Stomach smooth muscle (tissue), 2 donors: ENCODE measurements around the gene RNF34.

Experiments used
- H3K27ac ChIP-seq: one replicate; pipeline ENCODE4 v1.7.0; 2013; ENCODE audit warnings: mild to moderate bottlenecking, low read length, inconsistent platforms
- H3K27me3 ChIP-seq, 2 donors: one replicate each; pipeline ENCODE4 v1.7.0; 2013; ENCODE audit warnings: low read length in 2 of 2; ENCODE audit not compliant: insufficient read depth in 2 of 2, control insufficient read depth in 1 of 2
- H3K36me3 ChIP-seq, 2 donors: one replicate each; pipeline ENCODE4 v1.7.0; 2013; ENCODE audit warnings: low read length in 2 of 2; ENCODE audit not compliant: control insufficient read depth in 2 of 2, insufficient read depth in 2 of 2
- H3K4me1 ChIP-seq: one replicate; pipeline ENCODE4 v1.7.0; 2013; ENCODE audit warnings: low read length; ENCODE audit not compliant: control insufficient read depth, insufficient read depth
- H3K4me3 ChIP-seq, 2 donors: one replicate each; pipeline ENCODE4 v1.7.0; 2013; ENCODE audit warnings: low read length in 2 of 2
- H3K9ac ChIP-seq, 2 donors: one replicate each; pipeline ENCODE4 v1.7.0; 2013; ENCODE audit warnings: low read length in 2 of 2, mild to moderate bottlenecking in 1 of 2
- H3K9me3 ChIP-seq, 2 donors: one replicate each; pipeline ENCODE4 v1.7.0; 2013; ENCODE audit warnings: low read length in 2 of 2; ENCODE audit not compliant: control insufficient read depth in 2 of 2
- donor health status: healthy.
- donor health status: Pancreatic carcinoma.

RNF34 gene

DNA sequence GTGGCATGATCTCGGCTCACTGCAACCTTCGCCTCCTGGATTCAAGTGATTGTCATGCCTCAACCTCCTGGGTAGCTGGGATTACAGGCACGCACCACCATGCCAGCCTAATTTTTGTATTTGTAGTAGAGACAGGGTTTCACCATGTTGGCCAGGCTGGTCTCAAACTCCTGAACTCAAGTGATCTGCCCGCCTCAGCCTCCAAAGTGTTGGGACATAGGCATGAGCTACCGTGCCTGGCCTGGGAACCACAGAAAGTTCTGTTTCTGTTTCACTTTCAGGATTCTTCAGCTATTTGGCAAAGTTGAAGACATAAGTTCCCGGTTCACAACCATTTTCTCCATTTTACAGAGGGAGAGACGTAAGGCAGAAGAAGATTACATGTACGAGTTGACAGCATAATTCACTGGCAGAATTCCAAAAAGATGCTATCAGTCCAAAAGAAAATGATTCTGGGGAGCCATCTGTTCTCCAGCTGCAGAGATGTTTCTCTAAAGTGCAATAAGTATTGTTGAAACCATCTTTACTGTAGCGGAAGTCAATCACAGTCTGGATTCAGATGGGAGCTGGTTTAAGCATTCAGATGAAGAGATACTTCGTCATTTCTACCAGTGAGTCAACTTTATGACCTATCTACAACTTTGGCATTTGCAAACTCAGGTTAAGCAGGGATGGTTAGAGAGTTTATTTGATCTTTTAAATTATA, 8.1 kb upstream of the RNF34 start:
- Histone ChIP-seq H3K36me3 (no peaks in the 10 kb centered on the region), H3K4me1 (no peaks in the 10 kb centered on the region), H3K9ac (no peak overlapping the region), H3K27me3 (no peaks in the 10 kb centered on the region), H3K27ac (no peak overlapping the region), H3K9me3 (no peaks in the 10 kb centered on the region), H3K4me3 (peak overlapping the region in 1 of 2 donors; percentile 0)

GRCh38 chr12:121392325-121392716, 7.6 kb upstream of the RNF34 start:
- Histone ChIP-seq H3K36me3 (no peaks in the 10 kb centered on the region), H3K27ac (no peak overlapping the region), H3K9me3 (no peaks in the 10 kb centered on the region), H3K4me1 (no peaks in the 10 kb centered on the region), H3K27me3 (no peaks in the 10 kb centered on the region), H3K4me3 (peak overlapping the region in 1 of 2 donors; percentile 0), H3K9ac (no peak overlapping the region)

DNA sequence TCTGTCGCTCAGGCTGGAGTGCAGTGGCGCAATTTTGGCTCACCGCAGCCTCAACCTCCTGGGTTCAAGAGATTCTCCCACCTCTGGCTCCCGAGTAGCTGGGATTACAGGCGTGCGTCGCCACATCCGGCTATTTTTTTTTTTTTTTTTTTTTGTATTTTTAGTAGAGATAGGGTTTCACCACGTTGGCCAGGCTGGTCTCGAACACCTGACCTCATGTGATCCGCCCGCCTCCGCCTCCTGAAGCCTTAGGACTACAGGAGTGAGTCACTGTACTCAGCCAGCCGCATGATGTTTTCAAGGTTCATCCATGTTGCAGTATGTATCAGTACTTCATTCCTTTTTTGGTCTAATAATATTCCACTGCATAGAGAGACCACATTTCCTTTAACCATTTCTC, 2.4 kb upstream of the RNF34 start:
- H3K9me3 ChIP-seq = no peaks in the 10 kb centered on the region
- H3K27me3 ChIP-seq = no peaks in the 10 kb centered on the region
- H3K27ac ChIP-seq = no peak overlapping the region
- H3K4me1 ChIP-seq = peaks cover 11% of the 10 kb centered on the region
- H3K36me3 ChIP-seq = no peaks in the 10 kb centered on the region
- H3K4me3 ChIP-seq = no peak overlapping the region
- H3K9ac ChIP-seq = no peak overlapping the region

DNA sequence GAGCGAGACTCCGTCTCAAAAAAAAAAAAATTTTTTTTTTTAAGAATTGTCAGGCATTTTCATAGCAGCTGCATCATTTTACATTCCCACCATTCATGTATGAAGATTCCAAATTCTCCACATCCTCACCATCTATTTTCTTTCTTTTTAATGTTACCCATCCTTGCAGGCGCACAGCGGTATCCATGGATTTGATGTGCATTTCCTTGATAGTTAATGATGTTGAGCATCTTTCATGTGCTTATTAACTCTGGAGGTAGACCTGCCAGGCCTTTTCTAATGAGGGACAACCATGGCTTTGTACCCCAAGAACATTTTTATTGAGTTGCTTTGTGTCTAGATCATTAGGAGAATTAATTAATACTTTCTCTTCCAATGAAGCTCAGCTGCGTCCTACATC, 1.6 kb upstream of the RNF34 start:
- no peak overlapping the region for H3K27ac ChIP-seq
- no peaks in the 10 kb centered on the region for H3K27me3 ChIP-seq
- no peak overlapping the region for H3K4me3 ChIP-seq
- H3K36me3 ChIP-seq = no peaks in the 10 kb centered on the region
- no peak overlapping the region for H3K9ac ChIP-seq
- H3K9me3 ChIP-seq = no peaks in the 10 kb centered on the region
- peaks cover 11% of the 10 kb centered on the region for H3K4me1 ChIP-seq

DNA sequence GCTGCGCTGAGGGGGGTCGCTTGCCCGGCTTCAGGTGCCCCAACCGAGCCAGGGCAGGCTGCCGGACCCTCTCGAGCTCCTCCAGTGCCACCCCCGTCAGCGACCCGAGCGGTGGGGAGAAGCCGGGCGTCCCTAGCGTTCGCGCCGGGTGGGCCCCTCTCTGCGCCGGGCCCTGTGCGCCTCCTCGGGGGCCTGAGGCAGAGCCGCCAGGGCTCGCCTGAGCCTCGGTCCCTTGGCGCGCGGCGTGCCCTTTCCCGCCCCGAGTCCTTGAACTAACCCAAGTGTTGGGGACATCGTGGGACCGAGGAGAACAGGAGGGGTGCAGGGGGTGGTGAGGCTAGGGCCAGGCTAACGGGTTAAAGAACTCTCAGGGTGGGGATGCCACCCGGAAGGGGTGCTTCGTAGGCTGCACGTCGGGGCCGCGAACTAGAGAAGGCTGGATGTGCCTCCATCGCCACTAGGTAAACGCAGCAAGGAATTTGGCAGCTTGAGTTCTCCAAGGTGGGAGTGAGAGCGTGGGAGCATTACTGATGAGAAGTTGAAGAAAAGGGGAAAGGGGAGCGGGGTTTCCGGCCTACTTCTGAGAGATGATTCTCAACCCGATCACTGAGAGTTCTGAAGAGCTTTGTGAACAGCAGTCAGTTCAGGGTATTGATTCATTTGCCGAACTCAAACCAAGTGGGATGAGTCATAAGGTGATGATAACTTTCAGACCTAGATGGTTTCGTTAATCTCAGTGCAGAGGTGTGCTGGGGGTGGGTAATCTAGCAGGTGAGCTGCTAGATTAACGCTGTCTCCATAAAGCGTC, 618 bp downstream of the RNF34 start:
- Histone ChIP-seq H3K27ac (peak overlapping the region; percentile 79), H3K36me3 (no peaks in the 10 kb centered on the region), H3K27me3 (no peaks in the 10 kb centered on the region), H3K9me3 (no peaks in the 10 kb centered on the region), H3K9ac (peak overlapping the region; percentile 65 to 86), H3K4me1 (peaks cover 19% of the 10 kb centered on the region), H3K4me3 (peak overlapping the region; percentile 83 to 92)

DNA sequence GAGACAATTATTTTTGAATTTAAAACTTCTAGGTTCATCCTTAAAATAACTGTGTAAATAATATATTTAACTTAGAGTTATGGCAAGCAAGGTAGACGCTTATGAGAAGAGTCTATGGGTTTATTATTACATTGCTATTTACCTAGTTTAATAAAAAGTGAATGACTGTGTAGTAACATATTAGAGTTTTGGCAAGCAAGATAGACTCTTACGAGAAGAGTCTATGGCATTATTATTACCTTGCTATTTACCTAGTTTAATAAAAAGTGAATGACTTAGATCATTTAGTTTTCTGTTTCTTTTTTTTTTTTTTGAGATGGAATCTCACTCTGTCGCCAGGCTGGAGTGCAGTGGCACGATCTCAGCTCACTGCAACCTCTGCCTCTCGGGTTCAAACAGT, 3.8 kb downstream of the RNF34 start:
- peaks cover 0 to 9% of the 10 kb centered on the region in 2 donors for H3K36me3 ChIP-seq

GRCh38 chr12:121404734-121405133, 4.8 kb downstream of the RNF34 start:
- Histone ChIP-seq H3K9me3 (no peaks in the 10 kb centered on the region), H3K27me3 (no peaks in the 10 kb centered on the region), H3K9ac (no peak overlapping the region), H3K27ac (no peak overlapping the region), H3K4me1 (peaks cover 10% of the 10 kb centered on the region), H3K4me3 (no peak overlapping the region), H3K36me3 (peaks cover 0 to 9% of the 10 kb centered on the region in 2 donors)

More for the DNA sequence above, 3.8 kb downstream of the RNF34 start:
- no peaks in the 10 kb centered on the region for H3K9me3 ChIP-seq
- no peaks in the 10 kb centered on the region for H3K27me3 ChIP-seq
- no peak overlapping the region for H3K9ac ChIP-seq
- H3K27ac ChIP-seq = no peak overlapping the region
- H3K4me1 ChIP-seq = peaks cover 18% of the 10 kb centered on the region
- no peak overlapping the region for H3K4me3 ChIP-seq

- Histone ChIP-seq H3K9me3 (no peaks in the 10 kb centered on the region), H3K4me3 (no peak overlapping the region), H3K36me3 (peaks cover 0 to 9% of the 10 kb centered on the region in 2 donors), H3K4me1 (peaks cover 10% of the 10 kb centered on the region), H3K27ac (no peak overlapping the region), H3K27me3 (no peaks in the 10 kb centered on the region), H3K9ac (no peak overlapping the region)
Measured at GRCh38 chr12:121405211-121405610, 5.3 kb downstream of the RNF34 start.

DNA sequence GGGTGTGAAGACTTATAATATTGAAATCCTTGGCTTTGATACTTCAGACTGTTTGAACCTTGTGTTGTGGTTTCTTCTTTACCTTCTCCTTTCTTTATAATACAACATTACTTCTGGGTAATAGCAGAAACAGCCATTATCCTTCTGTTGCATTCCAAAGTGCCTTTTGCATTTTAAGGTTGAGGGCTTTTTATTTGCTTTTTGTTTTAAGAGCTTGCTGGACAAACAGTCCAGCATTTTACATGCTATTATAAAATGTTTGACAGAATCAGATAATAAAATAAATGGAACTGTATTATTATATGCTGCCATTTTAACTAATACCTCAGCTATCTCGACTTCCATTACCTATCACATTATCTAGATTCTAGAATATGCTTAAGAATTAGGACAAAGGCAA, 14.0 kb downstream of the RNF34 start:
- no peaks in the 10 kb centered on the region for H3K4me1 ChIP-seq
- no peaks in the 10 kb centered on the region for H3K9me3 ChIP-seq
- H3K27me3 ChIP-seq = no peaks in the 10 kb centered on the region
- no peak overlapping the region for H3K4me3 ChIP-seq
- H3K36me3 ChIP-seq = peaks cover 15 to 18% of the 10 kb centered on the region in 2 donors
- no peak overlapping the region for H3K27ac ChIP-seq
- no peak overlapping the region for H3K9ac ChIP-seq

- no peak overlapping the region for H3K27ac ChIP-seq
- H3K9me3 ChIP-seq = no peaks in the 10 kb centered on the region
- no peaks in the 10 kb centered on the region for H3K27me3 ChIP-seq
- H3K36me3 ChIP-seq = peaks cover 32 to 36% of the 10 kb centered on the region in 2 donors
- peaks cover 12% of the 10 kb centered on the region for H3K4me1 ChIP-seq
- no peak overlapping the region for H3K4me3 ChIP-seq
- no peak overlapping the region for H3K9ac ChIP-seq
Measured at GRCh38 chr12:121417847-121418246, 17.9 kb downstream of the RNF34 start.

- Histone ChIP-seq H3K36me3 (peaks cover 34 to 46% of the 10 kb centered on the region in 2 donors), H3K9me3 (no peaks in the 10 kb centered on the region), H3K9ac (no peak overlapping the region), H3K27ac (no peak overlapping the region), H3K4me3 (no peak overlapping the region), H3K4me1 (peaks cover 32% of the 10 kb centered on the region), H3K27me3 (no peaks in the 10 kb centered on the region)
Measured at GRCh38 chr12:121420109-121420508, 20.2 kb downstream of the RNF34 start.
